NCI-H2029 treated with DMSO at 0.1 percent for 48 hours (cell line): Measurements from ENCODE around the gene PARD6B.
"Not testable (repeated sequence)": the region's sequence is repeated elsewhere in the genome, so short reads cannot be mapped to it uniquely, and the experiment has no call there.

Experiments
- DNase-seq: peaks from one replicate; lab custom pipeline; 2025; lab: John Stamatoyannopoulos, UW

PARD6B gene

DNA sequence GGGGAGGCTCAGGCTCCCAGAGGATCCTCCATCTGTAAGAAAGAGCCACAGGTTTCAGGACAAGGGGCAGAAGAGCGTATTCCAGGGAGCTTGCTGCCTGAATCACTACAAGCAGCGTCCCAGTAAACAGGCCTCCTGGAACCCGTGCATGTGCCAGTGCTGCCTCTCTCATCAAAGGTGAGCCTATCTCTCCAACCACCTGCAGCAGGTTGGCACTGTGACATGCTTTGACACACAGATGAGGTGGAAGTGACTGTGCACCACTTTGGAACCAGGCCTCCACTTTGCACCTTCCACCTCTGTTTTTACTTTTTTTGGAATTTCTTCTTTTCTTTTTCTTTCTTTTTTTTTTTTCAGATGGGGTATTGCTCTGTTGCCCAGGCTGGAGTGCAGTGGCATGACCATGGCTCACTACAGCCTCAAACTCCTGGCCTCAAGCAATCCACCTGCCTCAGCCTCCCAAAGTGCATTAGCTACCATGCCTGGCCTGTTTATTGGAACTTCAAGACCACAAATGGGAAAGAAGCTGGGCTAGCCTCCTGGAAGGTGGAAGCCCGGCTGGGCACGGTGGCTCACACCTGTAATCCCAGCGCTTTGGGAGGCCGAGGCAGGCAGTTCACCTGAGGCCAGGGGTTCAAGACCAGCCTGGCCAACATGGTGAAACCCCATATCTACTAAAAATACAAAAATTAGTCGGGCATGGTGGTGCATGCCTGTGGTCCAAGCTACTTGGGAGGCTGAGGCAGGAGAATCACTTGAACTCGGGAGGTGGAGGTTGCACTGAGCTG is 27.5 kb upstream of the PARD6B start:
- not testable (repeated sequence) for DNase-seq

DNA sequence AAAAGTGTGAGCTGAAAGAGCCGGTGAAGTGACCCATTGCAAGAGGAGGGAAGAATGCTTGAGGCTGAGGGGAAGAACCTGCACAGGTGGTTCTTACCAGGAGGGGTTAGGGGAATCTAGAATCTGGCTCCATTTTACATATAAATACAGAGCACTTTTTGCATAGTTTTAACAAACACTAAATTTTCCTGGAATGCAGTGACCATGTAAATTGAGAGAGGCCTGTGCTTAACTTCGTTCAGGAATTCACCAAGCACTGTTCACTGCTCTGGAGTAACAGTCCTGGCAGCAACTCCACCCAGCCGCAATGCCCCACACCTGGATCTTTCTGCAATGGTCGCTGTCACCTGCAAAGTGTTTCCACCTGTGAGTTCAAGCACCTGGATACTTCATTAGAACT is 26.9 kb upstream of the PARD6B start:
- DNase-seq = no peak

GRCh38 chr20:50704971-50705370 is 26.4 kb upstream of the PARD6B start:
- DNase-seq = no peak

DNA sequence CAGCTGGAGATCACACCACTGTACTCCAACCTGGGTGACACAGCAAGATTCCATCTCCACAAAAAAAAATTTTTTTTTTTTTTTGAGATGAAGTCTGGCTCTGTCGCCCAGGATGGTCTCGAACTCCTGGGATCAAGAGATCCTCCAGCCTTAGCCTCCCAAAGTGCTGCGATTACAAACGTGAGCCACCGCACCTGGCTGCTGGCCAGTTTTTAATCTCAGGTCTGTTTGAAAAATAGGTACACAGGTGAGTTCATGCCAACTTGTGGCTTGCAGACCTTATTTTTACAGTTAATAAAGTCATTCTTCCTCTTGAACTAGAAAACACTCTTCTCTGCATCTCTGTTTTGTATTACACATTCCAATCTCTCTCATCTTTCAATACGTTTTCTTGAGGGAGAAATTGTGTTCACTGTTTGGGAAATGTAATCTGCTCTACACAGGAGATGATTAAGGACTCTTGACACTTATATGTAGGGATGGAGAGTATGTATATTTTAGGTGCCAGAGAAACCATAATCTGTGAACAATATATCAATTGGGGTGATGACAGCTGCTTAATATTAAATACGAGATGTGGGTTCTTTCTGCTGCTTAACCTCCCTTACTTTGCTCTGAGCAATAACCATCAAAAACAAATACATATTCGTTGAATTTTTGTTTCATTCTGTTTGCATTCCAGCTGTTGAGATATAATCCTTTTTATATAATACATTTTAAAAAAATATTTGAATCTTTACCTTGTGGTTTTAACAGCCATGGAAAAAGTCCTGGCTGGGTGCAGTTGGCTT is 22.3 kb upstream of the PARD6B start:
- DNase-seq = no peak

GRCh38 chr20:50709636-50709973 is 21.8 kb upstream of the PARD6B start:
- DNase-seq = no peak

- DNase-seq = no peak
Observed at GRCh38 chr20:50710492-50711063, 20.8 kb upstream of the PARD6B start.

DNA sequence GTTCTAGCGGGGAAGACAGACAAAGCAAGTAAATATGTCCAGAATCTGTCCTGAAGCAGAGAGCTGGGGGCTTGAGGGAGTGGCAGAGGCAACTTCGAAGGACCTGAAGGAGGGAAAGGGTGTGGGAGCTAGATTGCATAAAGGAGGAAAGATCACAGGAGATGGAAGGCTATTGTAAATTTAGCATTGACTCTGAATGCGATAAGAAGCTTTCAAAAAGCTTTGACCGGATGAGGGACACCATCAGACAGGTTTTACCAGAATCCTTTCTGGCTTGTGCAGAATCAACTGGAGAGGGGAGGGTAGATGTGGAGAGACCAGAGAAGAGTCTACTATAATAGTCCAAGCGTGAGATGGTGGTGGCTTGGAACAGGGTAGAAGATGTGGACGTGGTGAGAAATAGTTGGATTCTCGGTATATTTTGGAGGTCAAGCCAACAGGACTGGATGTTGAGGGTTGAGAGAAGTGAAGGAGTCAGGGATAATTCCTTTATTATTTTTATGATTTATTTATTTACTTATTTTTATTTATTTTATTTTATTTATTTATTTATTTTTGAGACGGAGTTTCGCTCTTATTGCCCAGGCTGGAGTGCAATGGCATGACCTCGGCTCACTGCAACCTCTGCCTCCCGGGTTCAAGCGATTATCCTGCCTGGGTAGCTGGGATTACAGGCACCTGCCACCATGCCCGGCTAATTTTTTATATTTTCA is 20.1 kb upstream of the PARD6B start:
- no peak for DNase-seq

- DNase-seq = no peak
Observed at GRCh38 chr20:50712771-50713656, 18.4 kb upstream of the PARD6B start.

- DNase-seq = no peak
Observed at GRCh38 chr20:50713657-50714101, 17.7 kb upstream of the PARD6B start.

DNA sequence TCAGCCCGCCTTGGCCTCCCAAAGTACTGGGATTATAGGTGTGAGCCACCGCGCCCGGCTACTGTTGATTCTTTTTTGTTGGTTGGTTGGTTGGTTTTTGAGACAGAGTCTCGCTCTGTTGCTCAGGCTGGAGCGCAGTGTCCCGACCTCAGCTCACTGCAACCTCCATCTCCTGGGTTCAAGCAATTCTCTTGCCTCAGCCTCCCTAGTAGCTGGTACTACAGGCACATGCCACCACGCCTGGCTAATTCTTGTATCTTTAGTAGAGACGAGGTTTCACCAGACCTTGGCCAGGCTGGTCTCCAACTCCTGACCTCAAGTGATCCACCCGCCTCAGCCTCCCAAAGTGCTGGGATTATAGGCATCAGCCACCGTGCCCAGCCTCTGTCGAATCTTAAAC is 17.0 kb upstream of the PARD6B start:
- DNase-seq = not testable (repeated sequence)

- no peak for DNase-seq
Observed at GRCh38 chr20:50715694-50716093, 15.7 kb upstream of the PARD6B start.

GRCh38 chr20:50716518-50716917 is 14.9 kb upstream of the PARD6B start:
- DNase-seq = no peak

DNA sequence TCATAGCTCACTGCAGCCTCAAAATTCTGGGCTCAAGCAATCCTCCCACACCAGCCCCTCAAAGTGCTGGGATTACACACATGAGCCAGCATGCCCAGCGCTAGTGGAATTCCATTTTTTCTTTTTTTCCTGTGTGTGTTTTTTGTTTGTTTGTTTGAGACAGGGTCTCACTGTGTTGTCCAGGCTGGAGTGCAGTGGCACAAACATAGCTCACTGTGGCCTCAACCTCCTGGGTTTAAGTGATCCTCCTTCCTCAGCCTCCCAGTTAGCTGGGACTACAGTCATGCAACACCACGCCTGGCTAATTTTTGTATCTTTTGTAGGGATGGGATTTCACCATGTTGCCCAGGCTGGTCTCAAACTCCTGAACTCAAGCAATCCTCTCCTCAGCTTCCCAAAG is 14.1 kb upstream of the PARD6B start:
- DNase-seq = no peak

- DNase-seq = no peak
Observed at GRCh38 chr20:50717974-50718761, 13.2 kb upstream of the PARD6B start.

DNA sequence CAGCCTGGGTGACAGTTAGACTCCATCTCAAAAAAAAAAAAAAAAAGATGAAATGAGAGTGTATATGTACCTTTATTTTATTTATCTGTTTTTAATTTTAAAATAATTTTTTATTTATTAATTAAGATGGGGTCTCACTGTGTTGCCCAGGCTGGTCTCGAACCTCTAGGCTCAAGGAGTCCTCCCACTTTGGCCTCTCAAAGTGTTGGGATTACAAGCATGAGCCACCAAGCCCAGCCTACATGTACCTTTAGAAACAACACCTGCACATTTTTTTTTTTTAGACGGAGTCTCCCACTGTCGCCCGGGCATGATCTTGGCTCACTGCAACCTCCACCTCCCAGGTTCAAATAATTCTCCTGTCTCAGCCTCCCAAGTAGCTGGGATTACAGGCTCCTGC is 12.1 kb upstream of the PARD6B start:
- DNase-seq = no peak

- DNase-seq = no peak
Observed at GRCh38 chr20:50720026-50720425, 11.4 kb upstream of the PARD6B start.

- DNase-seq = no peak
Observed at GRCh38 chr20:50720582-50720981, 10.8 kb upstream of the PARD6B start.

DNA sequence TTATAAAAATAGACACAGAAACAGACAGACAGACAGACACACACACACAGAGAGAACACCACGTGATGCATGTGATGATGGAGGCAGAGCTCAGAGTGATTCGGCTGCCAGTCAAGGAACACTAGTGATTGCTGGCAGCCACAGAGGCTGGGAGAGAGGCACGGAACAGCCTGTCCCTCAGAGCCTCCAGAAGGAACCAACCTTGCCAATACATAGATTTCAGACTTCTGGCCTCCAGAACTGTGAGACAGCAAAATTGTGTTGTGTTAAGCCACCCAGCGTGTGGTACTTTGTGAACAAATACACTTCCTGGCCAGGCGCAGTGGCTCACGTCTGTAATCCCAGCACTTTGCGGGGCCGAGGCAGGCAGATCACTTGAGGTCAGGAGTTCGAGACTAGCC is 9.5 kb upstream of the PARD6B start:
- DNase-seq = no peak

DNA sequence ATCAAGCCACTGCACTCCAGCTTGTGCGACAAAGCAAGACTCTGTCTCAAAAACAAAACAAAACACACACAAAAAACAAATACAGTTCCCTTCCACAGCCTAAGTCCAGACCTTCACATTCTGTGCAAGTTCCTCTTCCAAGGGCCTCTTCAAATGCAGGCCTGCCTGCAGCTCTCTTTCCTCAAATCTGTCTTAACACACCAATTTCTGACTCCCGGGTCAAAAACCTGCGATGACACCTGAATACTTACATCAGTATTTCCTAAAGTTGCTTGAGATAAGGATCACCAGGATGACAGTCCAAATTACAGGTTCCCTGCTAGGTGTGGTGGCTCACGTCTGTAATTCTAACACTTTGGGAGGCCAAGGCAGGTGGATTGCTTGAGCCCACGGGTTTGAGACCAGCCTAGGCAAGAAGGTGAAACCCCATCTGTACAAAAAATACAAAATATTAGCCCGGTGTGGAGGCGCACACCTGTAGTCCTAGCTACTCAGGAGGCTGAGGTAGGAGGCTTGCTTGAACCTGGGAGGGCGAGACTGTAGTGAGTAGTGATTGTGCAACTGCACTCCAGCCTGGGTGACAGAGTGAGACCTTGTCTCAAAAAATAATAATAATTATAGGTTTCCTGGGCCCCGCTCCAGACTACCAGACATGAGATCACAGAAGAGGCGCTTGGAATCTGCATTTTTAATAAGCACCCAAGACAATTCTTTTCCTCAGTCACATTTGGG is 8.8 kb upstream of the PARD6B start:
- DNase-seq = no peak

GRCh38 chr20:50723672-50724071 is 7.7 kb upstream of the PARD6B start:
- DNase-seq = no peak
